SK-N-MC (cell line): Measurements from ENCODE around the gene RPS28.

ENCODE experiments used
- EZH2 ChIP-seq: fragments of 200-600 bp; sonication (generic); IDR thresholded peaks from one replicate; pipeline ENCODE4 v1.6.1; 2017; ENCODE audit warnings: antibody characterized with exemption
- POLR2AphosphoS5 ChIP-seq: IDR thresholded peaks from 2 replicates; pipeline ENCODE4 v1.6.1; 2012; ENCODE audit warnings: mild to moderate bottlenecking, low read depth, low read length, borderline replicate concordance

DNA sequence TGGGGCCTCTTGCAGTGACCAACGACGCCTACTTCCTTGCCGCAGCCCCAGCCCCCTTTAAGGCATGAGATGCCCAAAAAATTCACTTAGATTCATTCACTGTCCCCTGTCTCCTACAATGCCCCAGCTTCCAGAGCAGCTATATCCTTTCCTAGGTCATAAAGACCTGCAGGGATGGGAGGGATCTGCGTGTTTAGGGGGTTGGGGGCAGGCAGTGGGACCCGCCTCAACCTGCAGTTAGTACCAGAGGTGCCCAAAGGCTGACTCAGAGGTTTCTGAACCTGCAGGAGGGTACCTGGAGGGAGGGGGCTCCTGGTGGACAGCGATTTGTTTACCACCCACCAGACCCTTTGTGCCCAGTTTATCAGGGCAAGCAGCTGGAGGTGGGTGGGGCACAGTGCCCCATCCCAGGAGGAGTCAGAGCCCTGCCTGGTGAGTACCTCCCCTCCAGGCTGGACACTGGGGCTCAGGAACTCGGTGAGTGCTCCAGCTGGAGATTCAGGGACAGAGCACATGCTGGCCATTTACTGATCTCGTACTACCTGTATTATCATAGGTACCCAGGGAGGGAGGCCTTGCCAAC, 10.1 kb downstream of the RPS28 start:
- TF ChIP-seq POLR2AphosphoS5, result no peak
- TF ChIP-seq EZH2, result no peak
